HG02973 (cell line): Measurements from ENCODE around the gene IL4.

Experiments used
- ATAC-seq: cut with Tn5 transposase; IDR thresholded peaks from one replicate; pipeline ENCODE4 v1.9.1; 2021; ENCODE audit warnings: moderate library complexity; ENCODE audit not compliant: unreplicated experiment

IL4 gene

DNA sequence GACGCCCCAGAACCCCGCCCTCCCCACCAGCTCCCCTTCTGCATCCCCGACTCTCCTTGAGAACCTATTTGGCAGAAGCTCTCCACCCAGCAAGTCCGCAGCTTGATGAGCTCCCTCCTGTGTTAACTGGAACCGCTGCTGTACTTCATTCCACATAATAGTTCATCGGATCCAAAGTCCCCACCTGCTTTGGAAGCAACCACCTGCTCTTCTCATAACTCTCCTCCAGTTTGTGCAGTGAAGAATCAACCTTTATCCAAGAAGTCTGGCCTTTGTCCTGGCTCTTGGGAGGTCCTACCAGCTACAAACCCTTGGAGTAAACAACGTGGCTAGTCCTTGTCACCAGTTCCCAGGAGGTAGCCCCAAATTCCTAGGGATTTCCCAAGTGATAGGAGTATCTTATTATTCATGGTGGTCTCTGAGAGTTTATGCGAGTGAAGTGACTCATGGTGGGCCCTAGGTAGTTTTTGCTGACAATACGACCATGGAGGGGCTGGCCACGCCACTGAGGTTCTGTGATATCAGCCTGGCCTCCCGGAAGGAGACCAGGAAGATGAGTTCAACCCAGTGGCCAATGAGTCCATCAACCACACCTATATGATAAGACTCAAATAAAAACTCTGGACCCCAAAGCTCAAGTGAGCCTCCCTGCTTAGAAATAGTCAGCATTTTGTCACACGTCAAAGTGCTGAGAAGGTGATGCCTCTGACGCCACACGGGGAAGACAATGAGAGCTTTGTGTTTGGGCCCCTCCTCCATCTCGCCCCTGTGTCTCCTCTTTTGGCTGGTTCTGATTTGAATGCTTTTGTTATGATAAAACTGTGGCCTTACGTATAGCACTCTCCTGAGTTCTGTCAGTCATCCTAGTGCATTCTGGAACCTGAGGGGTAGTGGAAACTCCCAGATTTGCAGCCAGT lies 3.6 kb upstream of the IL4 start:
- ATAC-seq = no peak

DNA sequence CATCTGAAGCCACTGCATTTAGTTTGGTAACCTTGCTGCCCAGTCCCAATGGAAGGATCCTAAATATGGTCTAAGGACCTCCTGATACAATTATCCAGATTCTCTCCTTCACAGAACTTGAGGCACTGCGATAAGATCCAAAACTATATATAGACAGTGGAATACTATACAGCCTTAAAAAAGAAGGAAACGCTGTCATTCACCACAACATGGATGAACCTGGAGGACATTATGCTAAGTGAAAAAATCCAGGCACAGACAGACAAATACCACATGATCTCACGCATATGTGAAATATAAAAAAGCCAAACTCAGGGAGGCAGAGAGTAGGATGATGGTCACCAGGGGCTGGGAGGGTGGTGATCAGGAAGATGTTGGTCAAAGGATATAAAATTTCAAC lies 2.8 kb upstream of the IL4 start:
- ATAC-seq = no peak

DNA sequence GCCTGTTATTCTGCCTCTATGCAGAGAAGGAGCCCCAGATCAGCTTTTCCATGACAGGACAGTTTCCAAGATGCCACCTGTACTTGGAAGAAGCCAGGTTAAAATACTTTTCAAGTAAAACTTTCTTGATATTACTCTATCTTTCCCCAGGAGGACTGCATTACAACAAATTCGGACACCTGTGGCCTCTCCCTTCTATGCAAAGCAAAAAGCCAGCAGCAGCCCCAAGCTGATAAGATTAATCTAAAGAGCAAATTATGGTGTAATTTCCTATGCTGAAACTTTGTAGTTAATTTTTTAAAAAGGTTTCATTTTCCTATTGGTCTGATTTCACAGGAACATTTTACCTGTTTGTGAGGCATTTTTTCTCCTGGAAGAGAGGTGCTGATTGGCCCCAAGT lies 301 bp upstream of the IL4 start:
- ATAC-seq = no peak

DNA sequence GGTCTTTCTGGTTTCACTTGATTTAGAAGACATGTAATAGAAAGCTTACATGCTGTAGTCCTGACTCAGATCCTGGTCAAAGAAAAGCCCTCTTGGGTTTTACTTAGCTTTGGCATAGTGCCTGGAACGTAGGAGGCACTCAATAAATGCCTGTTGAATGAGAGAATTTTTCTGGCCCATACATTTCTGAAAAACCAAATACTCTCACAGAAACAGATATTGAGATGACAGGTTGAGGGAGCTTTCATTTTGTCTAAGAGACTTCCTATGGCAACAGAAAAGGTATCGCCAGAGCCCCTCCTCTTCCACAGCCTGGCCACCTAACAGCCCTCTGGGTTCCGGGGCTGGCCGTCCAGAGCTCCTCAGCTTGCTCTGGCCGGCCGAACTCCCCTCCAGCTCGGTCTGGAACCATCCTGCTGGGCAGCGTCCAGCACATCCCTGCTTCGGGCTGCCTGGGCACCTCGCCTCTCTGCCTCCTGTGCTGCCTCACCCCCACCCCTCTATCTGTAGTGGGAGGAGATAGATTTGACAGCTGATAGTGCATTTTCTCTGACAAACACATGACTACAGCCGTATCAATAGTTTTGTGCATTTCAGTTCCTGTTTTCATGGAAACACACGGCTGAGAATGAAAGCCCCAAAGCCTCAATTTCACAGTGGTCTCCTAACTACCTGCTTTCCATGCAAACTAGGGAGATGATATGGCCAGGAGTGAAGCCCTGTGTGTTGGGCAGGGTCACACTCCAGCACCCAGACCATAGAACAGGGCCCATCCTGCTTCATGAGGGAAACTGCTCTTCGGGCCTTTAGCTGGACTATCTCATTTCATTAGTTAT lies 1.1 kb downstream of the IL4 start:
- ATAC-seq = peak; percentile 75

DNA sequence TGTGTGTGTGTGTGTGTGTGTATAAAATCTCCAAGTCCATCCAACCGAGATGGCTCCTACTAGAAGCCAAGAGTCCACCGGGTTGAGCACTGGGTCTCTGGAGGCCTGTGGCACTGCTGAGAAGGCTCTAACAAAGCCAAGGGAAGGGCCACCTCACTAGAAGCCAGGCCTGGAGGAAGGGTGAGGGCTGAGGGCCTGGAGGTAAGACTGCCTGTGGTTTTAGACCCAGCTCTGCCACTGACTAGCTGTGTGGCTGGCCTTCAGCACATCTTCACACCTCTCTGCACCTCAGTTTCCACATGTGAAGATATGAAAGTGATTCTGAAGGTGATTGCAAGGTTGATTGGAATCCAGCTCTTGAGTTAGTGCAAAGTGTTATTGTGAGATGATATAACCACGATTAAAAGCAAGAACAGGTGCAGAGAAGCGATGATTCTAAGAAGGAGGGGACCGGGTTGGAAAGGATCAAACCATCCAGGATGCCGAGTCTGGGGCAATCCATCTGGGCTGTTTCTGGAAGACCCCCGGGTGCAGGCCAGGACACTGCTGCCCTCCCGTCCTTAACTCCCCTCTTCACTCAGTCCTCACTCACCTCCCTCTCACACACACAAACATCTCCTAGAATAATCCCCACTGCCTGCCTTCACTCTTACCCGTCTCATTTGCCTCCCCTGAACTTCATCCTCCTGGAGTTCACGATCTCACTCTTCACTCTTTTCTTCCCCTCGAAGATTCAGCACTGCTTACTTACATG lies 2.3 kb downstream of the IL4 start:
- no peak for ATAC-seq

DNA sequence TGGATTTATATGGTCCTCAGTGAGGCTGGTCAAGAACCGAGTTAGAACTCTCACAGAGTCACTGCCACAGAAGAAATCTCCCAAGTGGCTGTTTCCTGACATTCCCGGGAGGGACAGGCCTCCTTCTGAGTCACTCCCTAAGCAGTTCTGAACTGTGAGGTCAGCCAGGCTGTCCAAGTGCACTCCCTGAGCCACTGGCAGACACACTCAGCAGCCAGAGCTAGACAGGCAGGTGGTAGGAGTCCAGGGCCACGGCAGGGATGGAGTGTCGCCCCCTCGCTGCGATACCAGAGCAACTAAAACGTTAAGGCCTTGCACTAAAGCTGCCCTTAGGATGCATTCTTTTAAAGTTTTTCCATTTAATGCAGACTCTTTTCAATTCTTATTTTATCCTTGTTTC lies 3.4 kb downstream of the IL4 start:
- no peak for ATAC-seq

DNA sequence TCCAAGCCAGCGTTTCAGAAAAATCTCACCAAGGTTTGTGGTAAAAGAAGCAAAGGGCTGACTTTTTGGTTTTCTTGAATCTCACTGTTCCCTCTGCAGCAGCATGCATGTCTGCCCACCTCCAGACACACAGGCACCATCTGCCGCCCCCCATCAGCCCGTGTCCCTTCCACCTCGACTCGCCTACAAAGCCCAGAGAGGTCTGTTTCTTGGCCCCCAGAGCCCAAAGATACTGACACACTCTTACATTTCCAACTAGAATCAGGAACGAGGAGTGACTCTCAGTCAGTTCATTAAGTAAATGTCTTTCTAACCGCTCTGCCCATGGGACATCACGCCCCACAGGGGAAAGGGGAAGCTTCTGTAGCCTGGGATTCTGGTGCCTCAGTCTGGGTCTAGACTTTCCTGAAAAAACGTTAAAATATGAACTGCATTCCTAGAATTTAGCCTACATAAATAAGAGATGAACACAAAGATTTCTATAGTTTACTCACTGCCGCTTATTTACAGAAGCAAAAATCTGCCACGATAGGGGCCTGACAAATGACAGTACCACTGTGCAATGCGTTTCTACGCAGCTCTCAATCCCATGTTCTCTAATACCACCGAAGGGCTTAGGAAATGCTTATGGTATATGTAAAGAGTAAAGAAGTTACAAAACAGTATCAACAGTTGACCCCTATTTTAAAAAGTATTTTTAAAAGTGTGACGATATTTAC lies 4.1 kb downstream of the IL4 start:
- ATAC-seq = no peak

DNA sequence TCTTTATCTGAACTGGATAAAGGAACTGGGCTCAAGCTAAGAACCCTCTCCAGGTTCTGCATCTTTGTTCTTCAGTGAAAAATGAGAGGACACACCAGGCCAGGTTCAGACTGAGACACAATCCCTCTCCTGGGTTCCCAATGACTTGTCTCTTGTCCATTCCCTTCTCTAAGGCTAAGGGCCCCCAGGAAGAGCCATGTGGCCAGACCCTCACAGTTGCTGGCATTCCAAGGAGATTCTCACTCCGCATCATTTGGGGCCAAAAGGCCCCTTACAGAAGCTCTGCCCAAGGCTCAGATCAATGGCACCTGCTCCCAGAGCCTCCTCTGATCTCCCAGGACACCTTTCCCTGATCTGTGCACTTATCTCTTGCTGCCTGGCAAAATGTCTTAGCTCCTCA lies 4.9 kb downstream of the IL4 start:
- no peak for ATAC-seq

DNA sequence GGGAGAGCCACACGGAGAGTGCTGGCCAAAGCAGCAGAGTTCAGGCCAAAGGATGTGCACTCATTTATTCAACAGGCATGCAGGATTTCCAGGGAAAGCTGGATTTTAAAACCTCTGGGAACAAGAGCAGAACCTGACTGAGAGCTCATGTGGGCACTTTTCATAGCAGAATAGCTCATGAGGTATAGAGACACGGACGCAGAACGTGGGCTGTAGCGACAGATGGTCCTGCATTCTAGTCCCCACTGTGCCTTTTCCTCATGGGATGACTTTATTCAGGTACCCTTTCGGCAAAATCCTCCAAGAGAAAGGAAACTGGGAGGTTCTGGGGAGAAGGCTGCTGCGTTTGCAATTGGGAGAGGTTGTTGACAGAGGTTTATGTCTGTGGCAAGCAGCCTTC lies 5.4 kb downstream of the IL4 start:
- no peak for ATAC-seq

DNA sequence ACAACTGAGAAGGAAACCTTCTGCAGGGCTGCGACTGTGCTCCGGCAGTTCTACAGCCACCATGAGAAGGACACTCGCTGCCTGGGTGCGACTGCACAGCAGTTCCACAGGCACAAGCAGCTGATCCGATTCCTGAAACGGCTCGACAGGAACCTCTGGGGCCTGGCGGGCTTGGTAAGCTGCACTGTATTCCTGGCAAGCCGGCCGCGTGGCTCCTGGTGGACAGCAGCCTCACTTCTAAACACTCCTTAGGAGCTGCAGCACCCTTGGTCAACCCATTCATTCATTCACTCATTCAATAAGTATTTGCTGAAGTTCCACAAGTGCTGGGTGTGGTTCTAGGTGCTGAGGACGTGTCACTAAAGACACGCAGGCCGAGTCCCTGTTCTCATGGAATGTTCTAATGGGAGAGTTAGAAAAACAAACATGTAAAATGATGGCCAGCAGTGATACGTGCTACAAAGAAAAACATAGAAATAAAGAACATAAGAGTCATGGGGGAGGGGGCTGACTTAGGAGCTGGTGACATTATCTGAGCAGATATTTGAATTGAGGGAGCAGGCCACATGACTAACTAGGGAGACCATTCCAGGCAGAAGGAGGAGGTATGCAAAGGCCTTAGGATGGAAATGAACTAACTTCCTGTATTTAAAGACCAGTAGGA lies 6.1 kb downstream of the IL4 start:
- ATAC-seq = no peak

DNA sequence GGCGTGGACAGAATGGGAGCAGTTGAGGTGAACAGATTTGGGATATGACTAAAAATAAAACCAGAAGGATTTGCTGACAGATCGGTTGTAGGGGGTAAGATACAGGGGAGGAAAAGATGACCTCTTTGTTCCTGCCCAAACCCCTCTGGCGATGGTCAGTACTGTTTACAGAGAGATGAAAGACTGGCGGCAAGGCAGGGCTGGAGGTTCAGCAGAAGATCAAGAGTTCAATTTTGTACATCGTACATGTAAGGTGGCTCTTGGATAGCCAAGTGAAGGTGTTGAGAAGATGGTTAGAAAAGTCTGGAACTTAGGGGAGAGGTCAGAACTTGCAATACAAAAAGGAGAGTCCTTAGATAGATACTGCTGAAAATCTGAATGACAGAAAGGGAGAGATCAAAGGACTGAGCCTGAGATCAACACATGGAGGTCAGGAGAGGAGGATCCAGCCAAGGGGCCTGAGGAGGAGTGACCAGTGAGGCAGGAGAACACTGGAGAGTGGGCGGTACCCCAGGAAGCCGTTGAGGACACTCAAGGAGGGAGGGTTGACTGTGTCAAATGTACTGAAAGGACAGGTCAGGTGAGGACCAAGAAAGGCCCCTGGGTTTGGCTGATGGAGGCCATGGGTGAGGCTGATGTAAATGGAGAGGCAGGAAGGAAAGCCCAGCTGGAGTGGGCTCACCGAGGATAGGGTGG lies 7.1 kb downstream of the IL4 start:
- no peak for ATAC-seq

DNA sequence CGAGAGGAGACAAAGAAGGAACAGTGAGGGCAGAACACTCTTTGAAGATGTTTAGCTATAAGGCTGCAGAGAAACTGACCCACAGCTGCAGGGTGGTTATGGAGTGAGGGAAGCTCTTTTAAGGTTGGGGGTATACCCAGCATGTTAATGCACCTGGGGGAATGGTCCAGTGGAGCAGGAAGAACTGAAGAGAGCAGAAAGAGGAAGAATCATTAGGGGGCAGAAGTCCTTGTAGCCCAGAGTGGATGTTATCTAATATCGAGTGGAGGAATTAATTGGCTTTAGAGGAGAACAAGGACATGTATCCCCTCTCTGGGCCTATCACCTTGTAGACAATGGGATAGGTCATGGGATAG lies 7.7 kb downstream of the IL4 start:
- ATAC-seq = no peak

DNA sequence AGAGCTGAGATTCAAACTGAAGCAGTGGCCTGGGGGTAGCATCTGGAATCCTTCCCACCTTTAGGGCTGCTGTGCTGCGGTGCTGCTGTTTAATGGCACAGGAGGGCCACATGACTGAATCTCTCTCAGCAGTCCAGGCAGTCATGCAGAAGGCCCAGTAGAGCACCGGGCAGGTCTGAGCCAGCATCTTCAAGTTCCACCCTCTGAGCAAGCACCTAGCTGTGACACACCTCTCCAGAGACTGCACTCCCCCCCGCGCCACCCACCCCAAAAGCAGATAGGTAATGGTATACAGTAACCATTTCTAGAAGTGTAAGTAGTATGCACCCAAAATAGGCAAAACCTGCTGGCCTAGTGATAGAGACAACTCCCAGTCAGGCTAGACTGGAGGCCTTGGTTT lies 8.2 kb downstream of the IL4 start:
- ATAC-seq = no peak

DNA sequence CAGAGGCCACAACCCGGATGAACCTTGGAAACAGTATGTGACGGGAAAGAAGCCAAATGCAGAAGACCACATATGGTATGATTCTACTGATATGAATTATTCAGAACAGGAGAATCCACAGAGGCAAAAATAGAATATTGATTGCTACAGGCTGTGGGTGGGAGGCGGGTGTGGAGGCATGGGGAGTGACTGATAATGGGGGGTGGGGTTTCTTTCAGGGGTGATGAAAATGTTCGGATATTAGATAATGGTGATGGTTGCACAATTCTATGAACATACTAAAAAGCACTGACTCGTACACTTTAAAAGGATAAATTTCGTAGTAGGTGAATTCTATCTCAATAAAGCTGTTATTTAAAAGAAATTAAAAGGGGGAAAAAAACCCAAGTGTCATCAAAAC lies 10.7 kb downstream of the IL4 start:
- ATAC-seq = no peak

DNA sequence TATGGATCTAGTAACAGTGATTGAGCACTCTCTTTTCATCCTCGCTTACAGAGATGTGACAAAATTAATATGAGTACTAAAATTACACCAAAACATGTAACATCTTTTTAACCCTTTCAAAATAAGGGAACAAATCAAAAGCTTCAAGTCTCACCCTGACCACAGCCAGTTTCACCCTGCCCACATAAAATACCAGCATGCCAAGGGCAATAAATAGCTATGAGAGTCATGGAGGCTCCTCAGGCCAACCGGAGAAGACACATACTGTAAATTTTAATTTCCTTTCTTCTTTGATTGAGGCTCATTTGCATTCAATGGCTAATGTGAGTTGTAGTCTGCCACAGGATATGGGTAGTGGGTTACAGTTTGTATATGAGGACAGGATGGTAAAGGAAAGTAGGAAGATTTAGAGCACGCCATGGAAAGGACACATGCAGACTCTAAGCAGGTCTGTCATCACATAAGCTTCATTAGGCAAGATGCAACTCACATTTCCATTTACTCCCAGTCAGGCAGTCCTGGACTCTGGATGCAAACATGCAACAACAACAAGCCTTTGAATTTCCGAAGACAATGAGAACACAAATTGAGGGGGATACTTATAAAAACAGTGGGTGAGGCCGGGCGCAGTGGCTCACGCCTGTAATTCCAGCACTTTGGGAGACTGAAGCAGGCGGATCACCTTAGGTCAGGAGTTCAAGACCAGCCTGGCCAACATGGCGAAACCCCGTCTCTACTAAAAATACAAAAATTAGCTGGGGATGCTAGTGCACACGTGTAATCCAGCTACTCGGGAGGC lies 11.3 kb downstream of the IL4 start:
- ATAC-seq = no peak

DNA sequence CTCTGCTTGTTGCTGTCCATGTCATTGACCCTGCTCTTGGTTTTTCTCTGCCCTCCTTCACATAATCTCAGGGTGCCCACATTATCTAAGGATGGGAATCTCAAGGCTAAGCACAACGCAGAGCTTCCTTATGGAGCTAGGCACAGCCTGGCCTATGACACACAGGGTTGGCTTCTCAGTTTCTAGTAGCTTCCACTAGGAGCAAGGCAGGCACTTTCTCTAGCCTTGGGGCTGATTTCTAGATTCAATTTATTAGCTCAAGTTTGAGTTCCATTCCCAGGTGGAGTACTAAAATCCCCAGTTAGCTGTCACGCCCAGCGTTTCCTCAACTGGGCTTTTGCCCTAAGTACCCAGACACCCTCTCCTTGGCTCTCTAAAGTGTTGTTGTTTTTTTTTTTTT lies 12.4 kb downstream of the IL4 start:
- no peak for ATAC-seq

DNA sequence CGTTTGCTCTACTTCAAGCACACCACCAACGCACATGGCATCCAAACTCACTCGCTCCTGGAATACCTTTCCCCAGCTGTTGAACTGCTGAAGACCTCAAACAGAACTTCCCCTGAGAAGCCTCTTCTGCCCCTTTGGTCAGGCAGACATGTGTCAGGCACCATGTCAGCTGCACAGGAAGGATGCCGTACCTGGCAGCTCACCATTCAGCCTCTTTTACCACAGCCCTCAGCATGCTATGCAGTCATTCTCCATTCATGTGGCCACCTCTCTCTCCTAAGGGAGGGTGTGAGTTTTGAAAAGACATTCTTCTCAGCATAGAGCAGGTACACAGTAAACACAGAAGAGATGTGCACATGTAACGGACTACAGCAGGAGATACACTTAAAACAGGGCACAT lies 14.2 kb downstream of the IL4 start:
- ATAC-seq = no peak

DNA sequence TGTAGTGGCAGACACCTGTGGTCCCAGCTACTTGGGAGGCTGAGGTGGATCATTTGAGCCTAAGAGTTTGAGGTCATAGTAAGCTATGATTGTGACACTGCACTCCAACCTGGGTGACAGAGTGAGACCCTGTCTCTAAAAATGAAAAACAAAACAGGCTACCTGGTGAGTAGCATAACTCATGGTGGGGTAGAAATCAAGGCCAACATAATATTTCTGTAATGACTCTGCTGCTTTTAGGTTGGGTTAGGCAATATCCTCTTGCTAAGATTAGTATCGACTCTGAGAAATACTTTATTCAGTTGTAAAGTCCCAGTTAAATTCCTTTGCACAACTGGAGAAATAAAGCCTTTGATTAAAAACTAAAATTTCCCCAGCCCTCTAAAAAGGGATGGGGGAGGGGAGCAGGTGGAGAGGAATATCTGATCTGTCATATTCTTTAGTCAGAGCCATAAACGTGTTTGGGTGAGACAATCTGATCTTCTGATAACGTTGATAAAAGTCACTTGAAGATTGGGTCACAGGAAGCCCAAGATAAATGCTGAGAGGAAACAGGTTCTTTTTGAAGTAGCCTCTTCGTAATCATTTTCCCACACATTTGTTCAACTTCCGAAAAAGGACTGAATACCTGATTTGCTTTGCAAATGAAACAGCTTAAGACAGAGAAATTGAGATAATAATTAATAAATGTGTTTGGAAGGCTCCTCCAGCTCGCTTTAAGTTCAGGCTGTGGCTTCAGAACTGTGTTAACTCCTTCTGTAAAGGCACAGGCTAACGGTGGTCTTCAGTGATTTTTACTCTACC lies 14.9 kb downstream of the IL4 start:
- no peak for ATAC-seq
